ENCODE results near the gene CEMP1.

The CEMP1 gene

DNA sequence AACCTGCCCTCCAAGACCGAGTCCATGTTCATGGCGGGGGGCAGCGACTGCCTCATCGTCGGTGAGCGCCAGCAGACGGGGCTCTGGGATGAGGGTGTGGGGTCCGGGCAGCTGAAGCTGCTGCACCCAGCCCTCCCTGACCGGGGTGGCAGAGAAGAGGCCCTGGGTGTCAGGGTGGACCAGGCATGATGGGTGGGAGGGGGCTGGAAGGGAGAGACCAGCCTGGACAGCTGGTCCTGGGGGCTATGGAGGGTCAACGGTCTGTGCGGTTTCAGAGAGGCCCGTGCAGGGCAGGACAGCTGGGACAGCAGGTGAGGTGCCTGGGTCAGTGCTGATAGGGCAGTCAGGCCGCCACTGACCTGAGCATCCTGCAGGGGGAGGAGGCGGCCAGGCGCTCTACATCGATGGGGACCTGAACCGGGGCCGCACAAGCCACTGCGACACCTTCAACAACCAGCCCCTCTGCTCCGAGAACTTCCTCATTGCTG lies 30.7 kb downstream of the CEMP1 start:
- Histone ChIP-seq H3K9ac (ENCODE audit: low read depth, low read length, poor library complexity) (peak overlapping the region; percentile 72), H3K4me1 (ENCODE audit: control insufficient read depth in 2 of 2, insufficient read depth in 1 of 2, low read depth in 1 of 2, low read length in 2 of 2) (peaks cover 9% of the 10 kb centered on the region in 2 donors), H3K18ac (ENCODE audit: low read length) (peak overlapping the region; percentile 70), H3K9me3 (replicated peaks in 1 of 2; ENCODE audit: control insufficient read depth in 2 of 2, insufficient read depth in 1 of 2, low read depth in 1 of 2, low read length in 2 of 2) (peaks cover 0 to 4% of the 10 kb centered on the region in 2 donors), H2BK120ac (ENCODE audit: low read depth, low read length) (peak overlapping the region; percentile 52), H4K8ac (ENCODE audit: low read depth, low read length) (no peak overlapping the region), H3K4me3 (ENCODE audit: low read length in 2 of 2) (no peak overlapping the region), H3K4me2 (ENCODE audit: insufficient read depth, low read length, poor library complexity, severe bottlenecking) (no peak overlapping the region), H3K14ac (ENCODE audit: low read length) (peak overlapping the region; percentile 87), H2AK5ac (ENCODE audit: low read depth, low read length) (peak overlapping the region; percentile 100), H4K91ac (ENCODE audit: low read depth, low read length, poor library complexity) (peak overlapping the region; percentile 59), H2BK15ac (ENCODE audit: low read length) (peak overlapping the region; percentile 93), H3K79me1 (ENCODE audit: low read depth, low read length) (peaks cover 12% of the 10 kb centered on the region), H2BK5ac (ENCODE audit: low read length) (peak overlapping the region; percentile 66), H2BK12ac (ENCODE audit: low read length) (peak overlapping the region; percentile 30), H3K23ac (ENCODE audit: low read depth, low read length, poor library complexity) (peak overlapping the region; percentile 89), H3K27ac (replicated peaks; ENCODE audit: low read length) (no peak overlapping the region), H3K27me3 (ENCODE audit: control insufficient read depth in 3 of 3, insufficient read depth in 3 of 3, low read depth in 1 of 3, low read length in 3 of 3) (no peaks in the 10 kb centered on the region), H2AFZ (ENCODE audit: low read length) (peak overlapping the region; percentile 98), H3K36me3 (replicated peaks in 1 of 2; ENCODE audit: control insufficient read depth in 2 of 2, insufficient read depth in 2 of 2, low read length in 2 of 2) (peaks cover 20 to 37% of the 10 kb centered on the region in 2 donors), H3K4ac (ENCODE audit: low read length) (no peak overlapping the region)
- DNase-seq (ENCODE audit: low spot score) = no peak
- WGBS, 2 donors (ENCODE audit: extremely low coverage in 2 of 2, insufficient read length in 2 of 2, insufficient replicate concordance in 1 of 2) = no CpG with 5 or more reads among the region's 20 CpGs

DNA sequence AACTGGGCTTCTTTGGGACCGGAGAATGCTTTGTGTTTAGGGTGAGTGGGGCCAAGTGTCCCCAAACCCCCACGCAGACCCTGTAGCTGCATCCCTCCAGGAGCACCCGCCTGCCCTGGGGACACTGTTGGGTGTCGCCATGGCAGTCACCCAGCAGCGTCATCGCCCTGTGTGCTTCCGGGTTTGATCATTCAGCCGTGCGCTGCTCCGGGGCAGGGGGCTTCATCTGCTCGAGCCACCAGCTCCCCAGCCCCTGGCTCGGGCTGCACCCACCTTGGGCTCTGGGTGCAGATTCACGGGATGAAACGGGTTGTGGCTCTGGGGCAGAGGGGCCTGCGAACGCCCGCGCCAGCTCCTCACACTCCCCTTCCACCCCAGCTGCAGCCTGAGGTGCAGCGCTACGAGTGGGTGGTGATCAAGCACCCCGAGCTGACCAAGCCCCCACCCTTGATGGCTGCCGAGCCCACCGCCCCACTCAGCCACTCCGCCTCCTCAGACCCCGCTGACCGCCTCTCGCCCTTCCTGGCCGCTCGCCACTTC lies 31.2 kb downstream of the CEMP1 start:
- no peak for DNase-seq (ENCODE audit: low spot score)
- H4K91ac ChIP-seq (ENCODE audit: low read depth, low read length, poor library complexity) = no peak overlapping the region
- H4K8ac ChIP-seq (ENCODE audit: low read depth, low read length) = peak overlapping the region; percentile 43
- no peak overlapping the region for H3K14ac ChIP-seq (ENCODE audit: low read length)
- H3K9me3 ChIP-seq (replicated peaks in 1 of 2; ENCODE audit: control insufficient read depth in 2 of 2, insufficient read depth in 1 of 2, low read depth in 1 of 2, low read length in 2 of 2) = peaks cover 0 to 4% of the 10 kb centered on the region in 2 donors
- H3K18ac ChIP-seq (ENCODE audit: low read length) = no peak overlapping the region
- no peak overlapping the region for H3K4me2 ChIP-seq (ENCODE audit: insufficient read depth, low read length, poor library complexity, severe bottlenecking)
- H2BK12ac ChIP-seq (ENCODE audit: low read length) = peak overlapping the region; percentile 22
- H3K4me1 ChIP-seq (ENCODE audit: control insufficient read depth in 2 of 2, insufficient read depth in 1 of 2, low read depth in 1 of 2, low read length in 2 of 2) = peaks cover 9% of the 10 kb centered on the region in 2 donors
- H3K4ac ChIP-seq (ENCODE audit: low read length) = no peak overlapping the region
- no peak overlapping the region for H3K27ac ChIP-seq (replicated peaks; ENCODE audit: low read length)
- peak overlapping the region; percentile 89 for H3K23ac ChIP-seq (ENCODE audit: low read depth, low read length, poor library complexity)
- no peak overlapping the region for H2AFZ ChIP-seq (ENCODE audit: low read length)
- WGBS, 2 donors (ENCODE audit: extremely low coverage in 2 of 2, insufficient read length in 2 of 2, insufficient replicate concordance in 1 of 2) = no CpG with 5 or more reads among the region's 29 CpGs
- no peaks in the 10 kb centered on the region for H3K27me3 ChIP-seq (ENCODE audit: control insufficient read depth in 3 of 3, insufficient read depth in 3 of 3, low read depth in 1 of 3, low read length in 3 of 3)
- H2BK120ac ChIP-seq (ENCODE audit: low read depth, low read length) = no peak overlapping the region
- H3K36me3 ChIP-seq (replicated peaks in 1 of 2; ENCODE audit: control insufficient read depth in 2 of 2, insufficient read depth in 2 of 2, low read length in 2 of 2) = peaks cover 20 to 37% of the 10 kb centered on the region in 2 donors
- peak overlapping the region; percentile 100 for H2AK5ac ChIP-seq (ENCODE audit: low read depth, low read length)
- H3K9ac ChIP-seq (ENCODE audit: low read depth, low read length, poor library complexity) = no peak overlapping the region
- H3K4me3 ChIP-seq (ENCODE audit: low read length in 2 of 2) = no peak overlapping the region
- H2BK15ac ChIP-seq (ENCODE audit: low read length) = no peak overlapping the region
- peak overlapping the region; percentile 66 for H2BK5ac ChIP-seq (ENCODE audit: low read length)
- H3K79me1 ChIP-seq (ENCODE audit: low read depth, low read length) = peaks cover 12% of the 10 kb centered on the region

DNA sequence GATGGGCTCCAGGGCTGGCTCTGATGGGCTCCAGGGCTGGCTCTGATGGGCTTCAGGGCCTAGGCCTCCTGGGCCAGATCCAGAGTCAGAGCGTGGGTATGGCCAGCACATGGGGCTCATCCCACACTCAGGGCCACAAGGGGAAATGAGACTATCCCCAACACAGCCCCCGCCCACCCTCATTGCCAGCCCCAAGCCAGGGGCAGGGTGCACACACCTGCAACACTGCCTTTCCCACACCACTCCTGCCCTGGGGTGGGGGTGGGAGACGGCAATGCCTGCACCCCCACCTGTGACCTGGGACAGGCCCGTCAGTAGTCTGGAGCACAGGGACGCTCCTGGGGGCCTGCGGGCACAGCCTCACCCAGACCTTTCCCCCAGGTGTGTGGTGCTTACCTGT lies 31.8 kb downstream of the CEMP1 start:
- no peak overlapping the region for H3K23ac ChIP-seq (ENCODE audit: low read depth, low read length, poor library complexity)
- no peak overlapping the region for H3K4ac ChIP-seq (ENCODE audit: low read length)
- H3K14ac ChIP-seq (ENCODE audit: low read length) = no peak overlapping the region
- H2AK5ac ChIP-seq (ENCODE audit: low read depth, low read length) = no peak overlapping the region
- no peak overlapping the region for H2BK12ac ChIP-seq (ENCODE audit: low read length)
- H3K4me2 ChIP-seq (ENCODE audit: insufficient read depth, low read length, poor library complexity, severe bottlenecking) = no peak overlapping the region
- no peak overlapping the region for H3K9ac ChIP-seq (ENCODE audit: low read depth, low read length, poor library complexity)
- peaks cover 0 to 4% of the 10 kb centered on the region in 2 donors for H3K9me3 ChIP-seq (replicated peaks in 1 of 2; ENCODE audit: control insufficient read depth in 2 of 2, insufficient read depth in 1 of 2, low read depth in 1 of 2, low read length in 2 of 2)
- H3K27me3 ChIP-seq (ENCODE audit: control insufficient read depth in 3 of 3, insufficient read depth in 3 of 3, low read depth in 1 of 3, low read length in 3 of 3) = no peaks in the 10 kb centered on the region
- no peak for DNase-seq (ENCODE audit: low spot score)
- H3K79me1 ChIP-seq (ENCODE audit: low read depth, low read length) = peaks cover 12% of the 10 kb centered on the region
- no peak overlapping the region for H3K27ac ChIP-seq (replicated peaks; ENCODE audit: low read length)
- H4K8ac ChIP-seq (ENCODE audit: low read depth, low read length) = no peak overlapping the region
- WGBS, 2 donors (ENCODE audit: extremely low coverage in 2 of 2, insufficient read length in 2 of 2, insufficient replicate concordance in 1 of 2) = no CpG with 5 or more reads among the region's 6 CpGs
- H2BK15ac ChIP-seq (ENCODE audit: low read length) = no peak overlapping the region
- H4K91ac ChIP-seq (ENCODE audit: low read depth, low read length, poor library complexity) = no peak overlapping the region
- no peak overlapping the region for H3K4me3 ChIP-seq (ENCODE audit: low read length in 2 of 2)
- peaks cover 20 to 37% of the 10 kb centered on the region in 2 donors for H3K36me3 ChIP-seq (replicated peaks in 1 of 2; ENCODE audit: control insufficient read depth in 2 of 2, insufficient read depth in 2 of 2, low read length in 2 of 2)
- H3K4me1 ChIP-seq (ENCODE audit: control insufficient read depth in 2 of 2, insufficient read depth in 1 of 2, low read depth in 1 of 2, low read length in 2 of 2) = peaks cover 9% of the 10 kb centered on the region in 2 donors
- H2BK5ac ChIP-seq (ENCODE audit: low read length) = no peak overlapping the region
- H2BK120ac ChIP-seq (ENCODE audit: low read depth, low read length) = no peak overlapping the region
- H3K18ac ChIP-seq (ENCODE audit: low read length) = no peak overlapping the region
- H2AFZ ChIP-seq (ENCODE audit: low read length) = no peak overlapping the region

DNA sequence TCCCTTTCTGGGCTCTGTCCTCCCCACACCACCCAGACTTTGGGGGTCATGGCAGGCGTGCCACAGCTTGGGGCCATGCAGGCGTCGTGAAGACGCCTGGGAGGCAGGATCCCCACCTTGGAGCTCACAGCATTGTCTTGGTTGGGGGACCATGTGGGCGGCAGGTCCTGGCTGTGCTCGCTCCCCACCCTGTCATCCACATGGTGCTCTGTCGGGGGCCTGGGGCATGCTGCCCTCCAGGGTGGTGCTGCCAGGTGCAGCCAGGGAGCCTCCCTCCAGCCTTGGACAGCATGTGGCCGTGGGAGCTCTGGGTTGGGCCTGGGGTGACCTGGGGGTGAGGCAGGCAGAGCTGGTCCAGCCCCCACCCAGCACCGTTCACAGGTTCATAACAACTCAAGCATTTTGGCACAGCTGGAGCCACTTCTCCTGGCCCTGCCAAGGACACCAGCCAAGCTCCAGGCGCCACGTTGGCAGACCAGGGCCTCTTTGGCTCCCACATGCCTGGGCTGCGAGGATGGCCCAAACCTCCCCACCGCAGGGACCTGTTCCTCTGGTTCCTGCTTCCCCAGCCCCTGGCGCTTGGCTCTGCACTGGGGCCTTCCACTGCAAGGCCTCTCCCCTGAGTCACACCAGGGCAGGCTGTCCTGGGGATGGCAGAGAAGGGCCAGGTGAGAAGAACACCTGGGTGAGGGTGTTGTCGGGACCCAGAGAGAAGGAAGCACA lies 32.5 kb downstream of the CEMP1 start:
- H3K23ac ChIP-seq (ENCODE audit: low read depth, low read length, poor library complexity) = peak overlapping the region; percentile 31
- no peaks in the 10 kb centered on the region for H3K27me3 ChIP-seq (ENCODE audit: control insufficient read depth in 3 of 3, insufficient read depth in 3 of 3, low read depth in 1 of 3, low read length in 3 of 3)
- H3K4ac ChIP-seq (ENCODE audit: low read length) = no peak overlapping the region
- H3K4me2 ChIP-seq (ENCODE audit: insufficient read depth, low read length, poor library complexity, severe bottlenecking) = no peak overlapping the region
- no peak overlapping the region for H3K4me3 ChIP-seq (ENCODE audit: low read length in 2 of 2)
- peak overlapping the region; percentile 87 for H2BK120ac ChIP-seq (ENCODE audit: low read depth, low read length)
- peaks cover 0 to 4% of the 10 kb centered on the region in 2 donors for H3K9me3 ChIP-seq (replicated peaks in 1 of 2; ENCODE audit: control insufficient read depth in 2 of 2, insufficient read depth in 1 of 2, low read depth in 1 of 2, low read length in 2 of 2)
- no peak overlapping the region for H2BK12ac ChIP-seq (ENCODE audit: low read length)
- no peak overlapping the region for H3K27ac ChIP-seq (replicated peaks; ENCODE audit: low read length)
- H2BK15ac ChIP-seq (ENCODE audit: low read length) = no peak overlapping the region
- H3K14ac ChIP-seq (ENCODE audit: low read length) = no peak overlapping the region
- H3K79me1 ChIP-seq (ENCODE audit: low read depth, low read length) = peaks cover 12% of the 10 kb centered on the region
- no peak overlapping the region for H2AK5ac ChIP-seq (ENCODE audit: low read depth, low read length)
- H2AFZ ChIP-seq (ENCODE audit: low read length) = no peak overlapping the region
- H2BK5ac ChIP-seq (ENCODE audit: low read length) = no peak overlapping the region
- no peak overlapping the region for H4K91ac ChIP-seq (ENCODE audit: low read depth, low read length, poor library complexity)
- no peak for DNase-seq (ENCODE audit: low spot score)
- H3K9ac ChIP-seq (ENCODE audit: low read depth, low read length, poor library complexity) = peak overlapping the region; percentile 44
- H3K18ac ChIP-seq (ENCODE audit: low read length) = no peak overlapping the region
- no peak overlapping the region for H4K8ac ChIP-seq (ENCODE audit: low read depth, low read length)
- peaks cover 20 to 37% of the 10 kb centered on the region in 2 donors for H3K36me3 ChIP-seq (replicated peaks in 1 of 2; ENCODE audit: control insufficient read depth in 2 of 2, insufficient read depth in 2 of 2, low read length in 2 of 2)
- peaks cover 9% of the 10 kb centered on the region in 2 donors for H3K4me1 ChIP-seq (ENCODE audit: control insufficient read depth in 2 of 2, insufficient read depth in 1 of 2, low read depth in 1 of 2, low read length in 2 of 2)
- WGBS, 2 donors (ENCODE audit: extremely low coverage in 2 of 2, insufficient read length in 2 of 2, insufficient replicate concordance in 1 of 2) = no CpG with 5 or more reads among the region's 15 CpGs

All from neuronal stem cell (in vitro differentiated cells).